Keratinocyte (primary cell): ENCODE data around the gene OSBPL10. TPM values are rescaled to one million over a fixed set of nuclear protein-coding genes. Genes with fewer than 3 reads are reported as not detected.

Source experiments
- DNase-seq: peaks from one replicate; pipeline ENCODE4 v3.0.0-alpha.2; 2011; ENCODE audit warnings: low read depth, missing footprints, low spot score
- FAIRE-seq: peaks from 2 replicates; lab custom pipeline; 2011; peaks lifted over from hg19 to GRCh38; lab: Jason Lieb, UNC
- H2AFZ ChIP-seq: 2 replicates; pipeline ENCODE4 v1.6.0; 2012; ENCODE audit warnings: low read length, control low read depth, inconsistent platforms; ENCODE audit not compliant: control insufficient read depth
- H3K27ac ChIP-seq: 2 replicates; pipeline ENCODE4 v1.5.1; 2011; ENCODE audit warnings: low read length; ENCODE audit not compliant: control insufficient read depth, insufficient read depth
- H3K27me3 ChIP-seq: 3 replicates; pipeline ENCODE4 v1.6.0; 2011; ENCODE audit warnings: low read length; ENCODE audit not compliant: control insufficient read depth, insufficient read depth; ENCODE audit errors: extremely low read depth
- H3K36me3 ChIP-seq, 2 experiments: 2 replicates in 1 of 2; 3 replicates in 1 of 2; pipeline ENCODE4 v1.5.1; 2011; ENCODE audit warnings: low read length in 2 of 2, mild to moderate bottlenecking in 1 of 2; ENCODE audit not compliant: control insufficient read depth in 2 of 2, insufficient read depth in 2 of 2; ENCODE audit errors: extremely low read depth in 1 of 2
- H3K4me1 ChIP-seq: 3 replicates; pipeline ENCODE4 v1.5.1; 2011; ENCODE audit warnings: low read length; ENCODE audit not compliant: control insufficient read depth, insufficient read depth; ENCODE audit errors: extremely low read depth
- H3K4me2 ChIP-seq: 3 replicates; pipeline ENCODE4 v1.6.0; 2011; ENCODE audit warnings: low read depth, low read length; ENCODE audit not compliant: control insufficient read depth, insufficient read depth; ENCODE audit errors: extremely low read depth
- H3K4me3 ChIP-seq, 3 experiments: fragments of 200-600 bp in 1 of 3; sonication (generic) in 1 of 3; 2 replicates in 2 of 3; 3 replicates in 1 of 3; pipeline ENCODE4 v1.5.1; 2011 to 2016; ENCODE audit warnings: low read length in 3 of 3, mild to moderate bottlenecking in 3 of 3, control low read depth in 2 of 3, inconsistent platforms in 1 of 3, low read depth in 1 of 3, mixed read lengths in 1 of 3, mixed run types in 1 of 3, moderate library complexity in 1 of 3; ENCODE audit not compliant: control insufficient read depth in 2 of 3, insufficient read depth in 2 of 3; ENCODE audit errors: extremely low read depth in 1 of 3
- H3K79me2 ChIP-seq: 2 replicates; pipeline ENCODE4 v1.6.0; 2012; ENCODE audit warnings: low read length; ENCODE audit not compliant: control insufficient read depth, insufficient read depth
- H3K9ac ChIP-seq: 3 replicates; pipeline ENCODE4 v1.6.0; 2011; ENCODE audit warnings: low read length; ENCODE audit not compliant: control insufficient read depth, insufficient read depth; ENCODE audit errors: extremely low read depth
- H3K9me1 ChIP-seq: 3 replicates; pipeline ENCODE4 v1.6.0; 2011; ENCODE audit warnings: low read length; ENCODE audit not compliant: control insufficient read depth, insufficient read depth; ENCODE audit errors: extremely low read depth
- H3K9me3 ChIP-seq: 2 replicates; pipeline ENCODE4 v1.5.1; 2012; ENCODE audit warnings: low read depth, low read length; ENCODE audit not compliant: control insufficient read depth
- H4K20me1 ChIP-seq: 3 replicates; pipeline ENCODE4 v1.6.0; 2011; ENCODE audit warnings: low read length; ENCODE audit not compliant: control insufficient read depth, insufficient read depth; ENCODE audit errors: extremely low read depth
- CTCF ChIP-seq, 3 experiments: IDR thresholded peaks in 1 of 3; conservative IDR thresholded peaks in 1 of 3; optimal IDR thresholded peaks in 1 of 3; 2 replicates in 2 of 3; 3 replicates in 1 of 3; pipeline versions ENCODE3 to v1.5.1; 2011; ENCODE audit warnings: low read length in 3 of 3, mild to moderate bottlenecking in 3 of 3, moderate library complexity in 2 of 3, control low read depth in 1 of 3, inconsistent platforms in 1 of 3; ENCODE audit not compliant: insufficient read depth in 2 of 3; ENCODE audit errors: extremely low read depth in 1 of 3
- EZH2 ChIP-seq: IDR thresholded peaks from one replicate; pipeline ENCODE4 v1.6.1; 2012; ENCODE audit warnings: inconsistent platforms, mild to moderate bottlenecking, low read length, moderate library complexity
- dilution Hi-C: fragments of 300-500 bp; cut with MboI; formaldehyde crosslinking; loops from one replicate; pipeline ENCODE4 v1.7.0; 2020; ENCODE audit warnings: low sequenced_read_pairs; ENCODE audit not compliant: extremely low pct_ligation_motif_present
- polyA plus RNA-seq, 5 experiments: library from polyadenylated mRNA; depleted of rRNA in 3 of 5; stranded (reverse) in 3 of 5; stranded (forward) in 1 of 5; unstranded in 1 of 5; fragments of >200 nt; gene quantifications; 1 replicate in 1 of 5; 2 replicates in 3 of 5; 3 replicates in 1 of 5; pipeline versions ENCODE4 v1.2.1 to v1.2.3, GENCODE V29; 2011 to 2012; ENCODE audit warnings: missing spikeins in 2 of 5, low read depth in 1 of 5, low replicate concordance in 1 of 5

OSBPL10 gene
- polyA plus RNA-seq, 1 donor (not counting 4 experiments of a cell fraction or from before 2014, with no cell fraction given), result 50.1 TPM

- H3K4me2 ChIP-seq, result no peak overlapping the region
- no peak for DNase-seq
- dilution Hi-C loops, result no loop called here
- FAIRE-seq, result no peak
- H3K27me3 ChIP-seq, result no peaks in the 10 kb centered on the region
- peaks cover 11% of the 10 kb centered on the region for H3K4me1 ChIP-seq
- TF ChIP-seq EZH2, result no peak
- TF ChIP-seq CTCF (optimal IDR thresholded peaks at IDR 0.05 in 1 of 3, IDR thresholded peaks at IDR 0.05 in 1 of 3, conservative IDR thresholded peaks at IDR 0.05 in 1 of 3; ENCODE audit: extremely low read depth in 1 of 3, insufficient read depth in 2 of 3, low read length in 3 of 3), result no peak
- peaks cover 13% of the 10 kb centered on the region for H4K20me1 ChIP-seq
- H3K9me3 ChIP-seq, result no peaks in the 10 kb centered on the region
- H3K27ac ChIP-seq, result no peak overlapping the region
- H3K9me1 ChIP-seq, result peaks cover 5% of the 10 kb centered on the region
- no peak overlapping the region for H3K9ac ChIP-seq
- peaks cover 13 to 23% of the 10 kb centered on the region in 2 experiments for H3K36me3 ChIP-seq
- H3K4me3 ChIP-seq, result no peak overlapping the region
- H3K79me2 ChIP-seq, result peaks cover 16% of the 10 kb centered on the region
- H2AFZ ChIP-seq, result no peak overlapping the region
Measured at GRCh38 chr3:31709005-31709404, 272.1 kb downstream of the OSBPL10 start.

DNA sequence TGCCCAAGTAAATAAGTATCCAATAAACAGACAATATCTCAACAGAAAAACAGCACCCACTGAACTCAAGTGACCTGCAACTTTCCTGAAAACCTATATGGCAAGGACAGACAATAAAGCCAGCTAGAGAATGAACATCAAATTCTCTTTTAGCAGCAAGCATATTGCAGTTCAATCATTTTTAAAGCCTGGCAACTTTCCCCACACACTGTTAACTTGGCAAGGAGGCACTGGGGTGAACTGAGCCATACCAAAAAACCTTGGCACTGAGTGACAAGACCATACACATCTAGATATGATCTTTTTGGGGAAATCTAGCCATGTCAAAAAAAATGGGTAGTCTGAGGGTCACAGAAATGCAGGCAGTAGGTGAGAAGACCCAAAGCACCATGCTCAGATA, 273.8 kb downstream of the OSBPL10 start:
- Histone ChIP-seq H3K36me3 (peaks cover 12 to 23% of the 10 kb centered on the region in 2 experiments), H3K27me3 (no peaks in the 10 kb centered on the region), H2AFZ (no peak overlapping the region), H3K9me1 (peaks cover 7% of the 10 kb centered on the region), H3K27ac (no peak overlapping the region), H3K4me1 (peaks cover 11% of the 10 kb centered on the region), H3K9ac (no peak overlapping the region), H3K9me3 (no peaks in the 10 kb centered on the region), H3K79me2 (peaks cover 20% of the 10 kb centered on the region), H3K4me3 (no peak overlapping the region), H4K20me1 (peaks cover 13% of the 10 kb centered on the region), H3K4me2 (no peak overlapping the region)
- FAIRE-seq, result no peak
- no peak for DNase-seq
- dilution Hi-C loops, result no loop called here
- TF ChIP-seq EZH2 (no peak), CTCF (optimal IDR thresholded peaks at IDR 0.05 in 1 of 3, IDR thresholded peaks at IDR 0.05 in 1 of 3, conservative IDR thresholded peaks at IDR 0.05 in 1 of 3; ENCODE audit: extremely low read depth in 1 of 3, insufficient read depth in 2 of 3, low read length in 3 of 3) (no peak)
